ENCODE data around the gene KLF16.

The KLF16 gene

GRCh38 chr19:1832046-1832663 lies 31.2 kb downstream of the KLF16 start:
- no peak for TF ChIP-seq CTCF (IDR thresholded peaks at IDR 0.05; ENCODE audit: control insufficient read depth, insufficient read depth, low read depth, low read length, missing control alignments)
- no peak overlapping the region for H3K4me3 ChIP-seq (ENCODE audit: control insufficient read depth, low read depth, low read length)
- DNase-seq (ENCODE audit: low read depth): no peak

GRCh38 chr19:1830978-1831377 lies 32.4 kb downstream of the KLF16 start:
- no peak for DNase-seq (ENCODE audit: low read depth)

GRCh38 chr19:1830568-1830967 lies 32.8 kb downstream of the KLF16 start:
- no peak for DNase-seq (ENCODE audit: low read depth)
- no peak overlapping the region for H3K4me3 ChIP-seq (ENCODE audit: control insufficient read depth, low read depth, low read length)
- no peak for TF ChIP-seq CTCF (IDR thresholded peaks at IDR 0.05; ENCODE audit: control insufficient read depth, insufficient read depth, low read depth, low read length, missing control alignments)

More at GRCh38 chr19:1830978-1831377, 32.4 kb downstream of the KLF16 start:
- TF ChIP-seq CTCF (IDR thresholded peaks at IDR 0.05; ENCODE audit: control insufficient read depth, insufficient read depth, low read depth, low read length, missing control alignments): no peak
- no peak overlapping the region for H3K4me3 ChIP-seq (ENCODE audit: control insufficient read depth, low read depth, low read length)

- no peak for DNase-seq (ENCODE audit: low read depth)
- no peak overlapping the region for H3K4me3 ChIP-seq (ENCODE audit: control insufficient read depth, low read depth, low read length)
- no peak for TF ChIP-seq CTCF (IDR thresholded peaks at IDR 0.05; ENCODE audit: control insufficient read depth, insufficient read depth, low read depth, low read length, missing control alignments)
Observed at GRCh38 chr19:1829958-1830357, 33.4 kb downstream of the KLF16 start.

- no peak for TF ChIP-seq CTCF (IDR thresholded peaks at IDR 0.05; ENCODE audit: control insufficient read depth, insufficient read depth, low read depth, low read length, missing control alignments)
- DNase-seq (ENCODE audit: low read depth): no peak
Observed at GRCh38 chr19:1828279-1829238, 34.8 kb downstream of the KLF16 start.

GRCh38 chr19:1827566-1828278 lies 35.7 kb downstream of the KLF16 start:
- no peak overlapping the region for H3K4me3 ChIP-seq (ENCODE audit: control insufficient read depth, low read depth, low read length)
- DNase-seq (ENCODE audit: low read depth): no peak
- no peak for TF ChIP-seq CTCF (IDR thresholded peaks at IDR 0.05; ENCODE audit: control insufficient read depth, insufficient read depth, low read depth, low read length, missing control alignments)

More at GRCh38 chr19:1828279-1829238, 34.8 kb downstream of the KLF16 start:
- no peak overlapping the region for H3K4me3 ChIP-seq (ENCODE audit: control insufficient read depth, low read depth, low read length)
